ENCODE measurements around the gene GABRB2.

GRCh38 chr5:161391724-161392123, 154.8 kb downstream of the GABRB2 start:
- TF ChIP-seq CTCF (IDR thresholded peaks at IDR 0.05; ENCODE audit: insufficient read depth, low read length, poor library complexity, severe bottlenecking) (no peak), EZH2phosphoT487 (conservative IDR thresholded peaks at IDR 0.05; ENCODE audit: low read length) (no peak)

Measured in SU-DHL-6 (cell line).